ENCODE data around the gene CHD3.

- TF ChIP-seq CTCF (IDR thresholded peaks at IDR 0.05) = no peak
- TF ChIP-seq POLR2AphosphoS5 (IDR thresholded peaks at IDR 0.05; ENCODE audit: insufficient read depth in 1 of 2, low read depth in 1 of 2) = no peak
These were observed 15.5 kb upstream of the CHD3 start for GRCh38 chr17:7873051-7873450.

Measured in vagina (tissue), 2 donors.